Neural cell (in vitro differentiated cells): Measurements from ENCODE around the gene FADS3. TPM values are rescaled to one million over a fixed set of nuclear protein-coding genes. Genes with fewer than 3 reads are reported as not detected.

Experiments
- H2AFZ ChIP-seq: fragments of 200-600, 300-800 bp; sonication (generic), shearing (Covaris generic); 2 replicates; pipeline ENCODE4 v1.6.0; 2014; ENCODE audit warnings: low read depth, mild to moderate bottlenecking, antibody characterized with exemption, low read length, moderate library complexity
- H3F3A ChIP-seq: fragments of 200-600 bp; shearing (Covaris generic); 2 replicates; pipeline ENCODE4 v1.6.1; 2016; ENCODE audit warnings: mild to moderate bottlenecking, moderate library complexity, mixed read lengths, antibody characterized with exemption, low read length; ENCODE audit not compliant: insufficient read depth, poor library complexity, severe bottlenecking
- H3K27ac ChIP-seq: fragments of 200-600, 300-800 bp; sonication (generic), shearing (Covaris generic); 2 replicates; pipeline ENCODE4 v1.5.1; 2014; ENCODE audit warnings: mild to moderate bottlenecking, low read length, moderate library complexity
- H3K27me3 ChIP-seq: fragments of 300-800, 200-600 bp; sonication (generic), shearing (Covaris generic); 2 replicates; pipeline ENCODE4 v1.6.0; 2014; ENCODE audit warnings: mild to moderate bottlenecking, low read depth, low read length, moderate library complexity; ENCODE audit not compliant: insufficient read depth
- H3K36me3 ChIP-seq: fragments of 300-800, 200-600 bp; sonication (generic), shearing (Covaris generic); 2 replicates; pipeline ENCODE4 v1.5.1; 2014; ENCODE audit warnings: mild to moderate bottlenecking, antibody characterized with exemption, low read length, moderate library complexity; ENCODE audit not compliant: insufficient read depth
- H3K4me2 ChIP-seq: fragments of 300-800, 200-600 bp; sonication (generic), shearing (Covaris generic); 2 replicates; pipeline ENCODE4 v1.6.0; 2014; ENCODE audit warnings: mild to moderate bottlenecking, low read length
- H3K4me3 ChIP-seq: fragments of 300-800, 200-600 bp; sonication (generic), shearing (Covaris generic); 2 replicates; pipeline ENCODE4 v1.5.1; 2014; ENCODE audit warnings: mild to moderate bottlenecking, low read length, moderate library complexity
- H3K79me2 ChIP-seq: fragments of 200-600 bp; shearing (Covaris generic); replicated peaks from 2 replicates; pipeline ENCODE4 v1.6.0; 2014; ENCODE audit warnings: mild to moderate bottlenecking, low read length, moderate library complexity; ENCODE audit not compliant: insufficient read depth
- H3K9ac ChIP-seq: fragments of 300-800, 200-600 bp; sonication (generic), shearing (Covaris generic); 2 replicates; pipeline ENCODE4 v1.6.1; 2016; ENCODE audit warnings: mild to moderate bottlenecking, low read length, mixed read lengths
- H3K9me2 ChIP-seq: fragments of 200-600 bp; shearing (Covaris generic); 2 replicates; pipeline ENCODE4 v1.6.1; 2016; ENCODE audit warnings: mild to moderate bottlenecking, low read length, mixed read lengths; ENCODE audit not compliant: insufficient read depth
- H3K9me3 ChIP-seq: fragments of 200-600, 300-800 bp; sonication (generic), shearing (Covaris generic); 2 replicates; pipeline ENCODE4 v1.6.1; 2016; ENCODE audit warnings: mild to moderate bottlenecking, mixed run types, low read length, moderate library complexity, mixed read lengths
- H4K20me1 ChIP-seq: fragments of 200-600 bp; shearing (Covaris generic); 2 replicates; pipeline ENCODE4 v1.6.1; 2016; ENCODE audit warnings: mild to moderate bottlenecking, mixed run types; ENCODE audit not compliant: insufficient read depth
- EP300 ChIP-seq: fragments of 450-650 bp; conservative IDR thresholded peaks from 2 replicates; pipeline ENCODE4 v1.6.1; 2014; ENCODE audit warnings: antibody characterized with exemption, mild to moderate bottlenecking, moderate library complexity; ENCODE audit not compliant: poor library complexity, severe bottlenecking
- EZH2 ChIP-seq: fragments of 200-600, 300-800 bp; shearing (Covaris generic), sonication (generic); IDR thresholded peaks from 2 replicates; pipeline ENCODE4 v1.6.1; 2014; ENCODE audit warnings: antibody characterized with exemption, low read length, borderline replicate concordance, mild to moderate bottlenecking; ENCODE audit not compliant: insufficient read depth, poor library complexity, severe bottlenecking
- MXI1 ChIP-seq: fragments of 450-650 bp; conservative IDR thresholded peaks from 2 replicates; pipeline ENCODE4 v1.6.1; 2014; ENCODE audit warnings: antibody characterized with exemption, mild to moderate bottlenecking; ENCODE audit not compliant: poor library complexity, severe bottlenecking
- POLR2AphosphoS5 ChIP-seq: IDR thresholded peaks from 2 replicates; pipeline ENCODE4 v1.6.1; 2012
- RAD21 ChIP-seq: fragments of 450-650 bp; conservative IDR thresholded peaks from 2 replicates; pipeline ENCODE4 v1.6.1; 2014; ENCODE audit warnings: antibody characterized with exemption, mild to moderate bottlenecking, moderate library complexity
- SMC3 ChIP-seq: fragments of 450-650 bp; conservative IDR thresholded peaks from 2 replicates; pipeline ENCODE4 v1.6.1; 2014; ENCODE audit warnings: antibody characterized with exemption, mild to moderate bottlenecking, moderate library complexity; ENCODE audit not compliant: poor library complexity
- TAF1 ChIP-seq: IDR thresholded peaks from 2 replicates; pipeline ENCODE4 v1.6.1; 2012; ENCODE audit warnings: low read depth
- polyA plus RNA-seq: library from polyadenylated mRNA; depleted of rRNA; stranded (reverse); fragments of >200 nt; gene quantifications from 2 replicates; pipeline ENCODE4 v1.2.3, GENCODE V29; 2014
- TF ChIP-seq, protein P1 (sequence below): fragments of 450-650 bp; IDR thresholded peaks from 2 replicates; pipeline ENCODE4 v1.5.1; 2014; ENCODE audit warnings: antibody characterized with exemption, mild to moderate bottlenecking, moderate library complexity; ENCODE audit not compliant: poor library complexity, severe bottlenecking
- TF ChIP-seq, protein P2 (sequence below): IDR thresholded peaks from 2 replicates; pipeline ENCODE4 v1.6.1; 2012; ENCODE audit warnings: borderline replicate concordance

Gene FADS3
- polyA plus RNA-seq, 1 donor from 2014 or later = 35.4 TPM

DNA sequence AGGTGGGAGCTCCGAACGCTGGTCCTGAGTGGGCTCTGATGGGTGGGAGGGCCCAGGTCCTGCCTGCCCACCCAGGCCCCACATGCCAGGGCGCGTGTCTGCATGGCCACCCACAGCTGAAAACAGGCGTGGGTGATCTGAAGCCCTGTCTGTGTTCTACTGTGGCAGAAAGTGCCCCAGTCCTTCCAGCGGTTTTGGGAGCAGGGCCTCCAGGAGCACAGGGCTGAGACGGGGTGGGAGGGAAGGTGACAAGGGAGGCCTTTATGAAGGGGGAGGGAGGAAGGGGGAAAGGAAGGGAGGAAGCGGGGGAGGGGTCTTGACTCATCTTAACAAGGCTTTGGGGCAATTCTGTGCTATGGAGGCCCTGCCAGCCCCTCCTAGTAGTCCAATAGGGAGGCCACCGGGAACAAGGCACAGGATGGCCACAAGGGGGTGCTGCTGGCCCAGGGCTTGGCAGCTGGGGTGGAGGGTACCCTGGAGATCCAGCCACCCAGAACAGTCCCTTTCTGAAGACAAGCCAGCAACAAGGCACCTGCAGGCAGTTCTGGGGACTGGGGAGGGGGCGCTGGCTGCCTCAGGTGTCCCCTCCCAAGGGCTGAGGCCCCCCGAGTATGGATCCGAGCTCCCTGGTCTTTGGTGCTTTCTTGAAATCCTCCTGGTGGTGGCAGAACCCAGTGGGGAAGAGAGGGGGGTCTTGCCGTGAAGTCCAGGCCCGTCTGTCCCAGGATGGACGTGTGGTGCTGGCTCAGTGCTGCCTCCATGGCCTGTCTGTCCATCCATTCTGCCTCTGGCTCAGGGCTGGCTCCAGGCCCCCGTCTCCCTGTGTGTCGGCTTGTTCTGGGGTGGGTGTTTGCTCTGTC, 6.3 kb upstream of the FADS3 start:
- H3K9ac ChIP-seq = peak overlapping the region; percentile 48
- H3K27ac ChIP-seq = peak overlapping the region; percentile 81
- H3K36me3 ChIP-seq = no peaks in the 10 kb centered on the region
- no peak overlapping the region for H2AFZ ChIP-seq
- no peaks in the 10 kb centered on the region for H3K9me3 ChIP-seq
- TF ChIP-seq, protein P1, sequence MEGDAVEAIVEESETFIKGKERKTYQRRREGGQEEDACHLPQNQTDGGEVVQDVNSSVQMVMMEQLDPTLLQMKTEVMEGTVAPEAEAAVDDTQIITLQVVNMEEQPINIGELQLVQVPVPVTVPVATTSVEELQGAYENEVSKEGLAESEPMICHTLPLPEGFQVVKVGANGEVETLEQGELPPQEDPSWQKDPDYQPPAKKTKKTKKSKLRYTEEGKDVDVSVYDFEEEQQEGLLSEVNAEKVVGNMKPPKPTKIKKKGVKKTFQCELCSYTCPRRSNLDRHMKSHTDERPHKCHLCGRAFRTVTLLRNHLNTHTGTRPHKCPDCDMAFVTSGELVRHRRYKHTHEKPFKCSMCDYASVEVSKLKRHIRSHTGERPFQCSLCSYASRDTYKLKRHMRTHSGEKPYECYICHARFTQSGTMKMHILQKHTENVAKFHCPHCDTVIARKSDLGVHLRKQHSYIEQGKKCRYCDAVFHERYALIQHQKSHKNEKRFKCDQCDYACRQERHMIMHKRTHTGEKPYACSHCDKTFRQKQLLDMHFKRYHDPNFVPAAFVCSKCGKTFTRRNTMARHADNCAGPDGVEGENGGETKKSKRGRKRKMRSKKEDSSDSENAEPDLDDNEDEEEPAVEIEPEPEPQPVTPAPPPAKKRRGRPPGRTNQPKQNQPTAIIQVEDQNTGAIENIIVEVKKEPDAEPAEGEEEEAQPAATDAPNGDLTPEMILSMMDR = peak; percentile 60
- TF ChIP-seq EZH2 = no peak
- peak; percentile 68 for TF ChIP-seq SMC3
- TF ChIP-seq POLR2AphosphoS5 = no peak
- no peak for TF ChIP-seq MXI1
- no peak for TF ChIP-seq EP300
- TF ChIP-seq, protein P2, sequence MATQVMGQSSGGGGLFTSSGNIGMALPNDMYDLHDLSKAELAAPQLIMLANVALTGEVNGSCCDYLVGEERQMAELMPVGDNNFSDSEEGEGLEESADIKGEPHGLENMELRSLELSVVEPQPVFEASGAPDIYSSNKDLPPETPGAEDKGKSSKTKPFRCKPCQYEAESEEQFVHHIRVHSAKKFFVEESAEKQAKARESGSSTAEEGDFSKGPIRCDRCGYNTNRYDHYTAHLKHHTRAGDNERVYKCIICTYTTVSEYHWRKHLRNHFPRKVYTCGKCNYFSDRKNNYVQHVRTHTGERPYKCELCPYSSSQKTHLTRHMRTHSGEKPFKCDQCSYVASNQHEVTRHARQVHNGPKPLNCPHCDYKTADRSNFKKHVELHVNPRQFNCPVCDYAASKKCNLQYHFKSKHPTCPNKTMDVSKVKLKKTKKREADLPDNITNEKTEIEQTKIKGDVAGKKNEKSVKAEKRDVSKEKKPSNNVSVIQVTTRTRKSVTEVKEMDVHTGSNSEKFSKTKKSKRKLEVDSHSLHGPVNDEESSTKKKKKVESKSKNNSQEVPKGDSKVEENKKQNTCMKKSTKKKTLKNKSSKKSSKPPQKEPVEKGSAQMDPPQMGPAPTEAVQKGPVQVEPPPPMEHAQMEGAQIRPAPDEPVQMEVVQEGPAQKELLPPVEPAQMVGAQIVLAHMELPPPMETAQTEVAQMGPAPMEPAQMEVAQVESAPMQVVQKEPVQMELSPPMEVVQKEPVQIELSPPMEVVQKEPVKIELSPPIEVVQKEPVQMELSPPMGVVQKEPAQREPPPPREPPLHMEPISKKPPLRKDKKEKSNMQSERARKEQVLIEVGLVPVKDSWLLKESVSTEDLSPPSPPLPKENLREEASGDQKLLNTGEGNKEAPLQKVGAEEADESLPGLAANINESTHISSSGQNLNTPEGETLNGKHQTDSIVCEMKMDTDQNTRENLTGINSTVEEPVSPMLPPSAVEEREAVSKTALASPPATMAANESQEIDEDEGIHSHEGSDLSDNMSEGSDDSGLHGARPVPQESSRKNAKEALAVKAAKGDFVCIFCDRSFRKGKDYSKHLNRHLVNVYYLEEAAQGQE = no peak
- TF ChIP-seq TAF1 = no peak
- peak; percentile 60 for TF ChIP-seq RAD21
- H4K20me1 ChIP-seq = no peaks in the 10 kb centered on the region
- no peak overlapping the region for H3K4me3 ChIP-seq
- H3K27me3 ChIP-seq = no peaks in the 10 kb centered on the region
- no peaks in the 10 kb centered on the region for H3K79me2 ChIP-seq
- H3F3A ChIP-seq = peaks cover 7% of the 10 kb centered on the region
- no peak overlapping the region for H3K4me2 ChIP-seq
- no peaks in the 10 kb centered on the region for H3K9me2 ChIP-seq

DNA sequence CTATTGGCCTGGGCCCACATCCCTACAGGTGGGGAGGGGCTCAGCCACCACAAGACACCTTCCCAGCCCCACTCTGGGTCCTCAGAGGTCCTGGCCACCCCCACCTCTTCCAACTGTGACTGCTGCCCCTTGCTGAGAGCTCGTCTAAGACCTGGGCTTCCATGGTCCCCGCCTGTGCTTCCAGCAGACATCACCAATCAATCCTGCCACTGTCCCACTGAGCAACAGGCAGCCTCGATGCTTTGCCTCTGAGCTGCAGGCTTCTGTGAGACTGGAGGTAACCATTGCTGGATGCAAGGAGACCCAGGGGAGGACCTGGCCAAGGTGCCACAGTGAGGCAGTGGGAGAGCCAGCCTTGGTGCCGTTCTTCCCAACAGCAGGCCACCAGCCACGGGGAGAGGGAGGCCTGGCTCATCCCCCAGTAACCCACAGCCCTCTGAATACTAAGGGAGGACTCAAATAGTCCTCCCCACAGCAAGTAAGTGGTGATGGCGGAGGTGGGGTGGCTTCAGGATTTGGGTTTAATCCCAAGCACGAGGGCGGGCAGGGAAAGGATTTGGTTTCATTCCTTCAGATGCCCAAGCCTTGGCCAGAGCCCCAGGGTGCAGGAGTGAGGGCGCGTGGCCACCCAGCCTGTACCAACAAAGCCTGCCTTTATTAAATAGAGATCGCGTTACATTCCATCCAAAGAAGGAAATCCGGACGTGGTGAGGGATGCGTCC, 5.5 kb upstream of the FADS3 start:
- peaks cover 7% of the 10 kb centered on the region for H3F3A ChIP-seq
- no peaks in the 10 kb centered on the region for H3K36me3 ChIP-seq
- H3K4me2 ChIP-seq = no peak overlapping the region
- no peaks in the 10 kb centered on the region for H3K9me3 ChIP-seq
- H3K27ac ChIP-seq = no peak overlapping the region
- no peaks in the 10 kb centered on the region for H4K20me1 ChIP-seq
- no peaks in the 10 kb centered on the region for H3K79me2 ChIP-seq
- H3K4me3 ChIP-seq = no peak overlapping the region
- no peak overlapping the region for H3K9ac ChIP-seq
- no peaks in the 10 kb centered on the region for H3K9me2 ChIP-seq
- TF ChIP-seq RAD21 = no peak
- TF ChIP-seq SMC3 = no peak
- TF ChIP-seq TAF1 = no peak
- TF ChIP-seq, protein P1 = no peak
- TF ChIP-seq EP300 = no peak
- TF ChIP-seq MXI1 = no peak
- TF ChIP-seq, protein P2 = no peak
- TF ChIP-seq POLR2AphosphoS5 = no peak
- TF ChIP-seq EZH2 = no peak
- H3K27me3 ChIP-seq = peaks cover 3% of the 10 kb centered on the region
- H2AFZ ChIP-seq = no peak overlapping the region
